HL-60/S4 treated with retinoic acid at 250 ng/mL for 4 days and 3 days (cell line): ENCODE results near the gene ATP8B4.

Experiments used
- in situ Hi-C: fragments of 300-500 bp; cut with MboI; formaldehyde crosslinking; loops from 2 replicates; pipeline ENCODE4 v1.7.0; 2022; ENCODE audit warnings: low sequenced_read_pairs

ATP8B4 gene

GRCh38 chr15:50066202-50066601 lies 52.8 kb downstream of the ATP8B4 start:
- in situ Hi-C loops: no loop called here

GRCh38 chr15:50065279-50065678 lies 53.8 kb downstream of the ATP8B4 start:
- in situ Hi-C loops: no loop called here

DNA sequence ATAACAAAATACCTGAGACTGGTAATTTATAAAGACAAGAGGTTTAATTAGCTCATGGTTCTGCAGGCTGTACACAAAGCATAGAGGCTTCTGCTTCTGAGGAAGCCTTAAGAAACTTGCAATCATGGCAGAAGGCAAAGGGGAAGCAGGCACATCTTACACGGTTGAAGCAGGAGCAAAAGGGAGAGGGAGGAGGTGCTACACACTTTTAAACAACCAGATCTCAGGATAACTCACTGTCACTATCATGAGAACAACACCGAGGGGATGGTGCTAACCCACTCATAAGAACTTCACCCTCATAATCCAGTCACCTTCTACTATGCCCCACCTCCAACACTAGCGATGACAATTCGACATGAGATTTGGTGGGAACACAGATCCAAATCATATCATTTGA lies 54.4 kb downstream of the ATP8B4 start:
- in situ Hi-C loops: no loop called here

GRCh38 chr15:50063226-50063625 lies 55.8 kb downstream of the ATP8B4 start:
- in situ Hi-C loops: no loop called here

GRCh38 chr15:50061503-50061902 lies 57.5 kb downstream of the ATP8B4 start:
- in situ Hi-C loops: no loop called here

GRCh38 chr15:50059883-50060282 lies 59.1 kb downstream of the ATP8B4 start:
- in situ Hi-C loops: no loop called here

GRCh38 chr15:50059203-50059772 lies 59.7 kb downstream of the ATP8B4 start:
- in situ Hi-C loops: no loop called here

GRCh38 chr15:50057905-50058639 lies 61.0 kb downstream of the ATP8B4 start:
- in situ Hi-C loops: no loop called here

DNA sequence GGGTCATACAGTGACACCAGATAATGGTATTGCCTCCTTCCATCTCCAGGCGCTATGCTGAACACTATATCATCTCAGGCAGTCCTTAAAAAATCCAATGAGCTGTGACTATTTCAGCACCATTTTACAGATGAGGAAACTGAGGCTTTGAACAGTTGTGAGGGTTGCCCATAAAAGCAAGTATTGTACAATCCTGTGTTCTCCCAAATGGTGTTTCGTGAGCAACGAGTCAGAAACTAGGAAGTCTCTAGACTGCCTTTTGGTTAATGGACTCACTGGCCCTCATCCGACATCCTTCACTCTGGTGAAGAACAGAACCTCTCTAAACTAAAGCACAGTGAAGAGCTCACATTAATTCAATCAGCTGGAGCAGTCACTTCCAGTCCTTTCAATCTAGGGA lies 61.8 kb downstream of the ATP8B4 start:
- in situ Hi-C loops: no loop called here

DNA sequence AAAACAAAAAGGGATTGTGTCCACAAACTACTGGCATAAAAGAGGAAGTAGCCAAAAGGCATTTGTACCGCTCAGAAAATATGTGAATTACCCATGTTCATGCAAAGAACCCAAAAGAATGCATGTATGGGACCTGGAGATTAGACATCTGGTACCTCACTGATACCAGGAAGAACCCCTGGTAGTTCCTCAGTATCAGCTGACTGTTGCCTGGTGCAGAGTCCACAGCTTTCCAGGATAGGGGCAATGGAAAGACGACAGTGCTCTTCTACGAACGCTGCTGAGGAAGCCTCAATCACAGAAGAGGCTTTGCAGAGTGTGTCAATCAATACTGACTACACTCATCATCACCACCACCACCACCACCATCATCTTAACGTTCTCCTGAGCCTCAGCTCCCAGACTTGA lies 63.3 kb downstream of the ATP8B4 start:
- in situ Hi-C loops: no loop called here

DNA sequence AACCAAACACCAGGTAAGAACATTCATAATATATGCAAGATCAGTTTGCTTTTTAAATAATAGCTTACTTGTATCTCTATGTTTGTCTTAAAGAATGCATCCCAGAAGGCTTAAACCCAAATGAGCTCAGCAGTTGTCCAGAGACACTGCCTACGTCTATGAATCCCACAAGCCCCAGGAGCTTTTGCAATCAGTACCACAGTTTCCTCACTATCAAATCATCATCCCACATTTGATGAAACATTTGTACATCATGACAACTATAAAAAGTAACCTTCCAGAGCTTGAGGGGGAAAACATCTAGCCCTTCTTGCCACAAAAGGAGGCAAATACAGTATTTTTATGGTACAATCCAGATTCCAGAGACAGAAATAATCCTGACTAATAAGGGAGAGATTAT lies 63.7 kb downstream of the ATP8B4 start:
- in situ Hi-C loops: no loop called here

DNA sequence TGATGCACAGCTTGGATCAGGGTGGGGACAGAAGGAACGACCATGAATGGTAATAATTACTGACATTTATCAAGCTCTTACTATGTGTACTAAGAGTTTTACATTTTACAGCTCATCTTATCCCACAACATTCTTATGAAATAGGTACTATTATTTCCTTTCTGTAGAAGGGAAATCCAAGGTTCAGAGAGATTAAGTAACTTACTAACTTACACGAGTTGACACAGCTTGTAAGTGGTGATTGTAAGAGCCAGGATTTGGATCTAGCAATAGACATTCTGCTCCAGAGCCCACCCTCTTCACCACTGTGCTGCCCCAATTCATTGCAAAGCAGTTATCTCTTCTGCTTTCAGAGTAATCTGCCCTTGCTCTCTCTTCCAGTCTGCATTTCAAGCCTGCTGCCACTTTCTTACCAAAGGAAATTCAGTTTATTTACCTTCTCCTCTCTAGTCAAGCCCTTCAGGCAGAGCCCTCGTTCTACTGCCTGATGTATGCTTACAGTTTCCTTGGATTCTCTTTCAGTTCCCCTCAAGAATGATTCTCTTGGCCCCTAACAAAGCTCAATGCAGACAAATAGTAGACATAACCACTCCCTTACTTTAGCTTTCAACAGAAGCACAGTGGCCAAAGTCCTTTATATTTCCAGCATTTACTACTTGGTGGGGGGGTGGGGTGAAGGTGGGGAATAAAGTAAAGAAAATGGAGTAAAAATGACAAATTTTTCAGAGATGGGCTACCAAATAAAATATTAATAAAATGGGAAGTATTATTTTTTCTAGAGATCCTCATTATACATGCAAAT lies 65.8 kb downstream of the ATP8B4 start:
- in situ Hi-C loops: no loop called here

GRCh38 chr15:50051811-50052419 lies 67.1 kb downstream of the ATP8B4 start:
- in situ Hi-C loops: no loop called here

GRCh38 chr15:50050986-50051743 lies 67.9 kb downstream of the ATP8B4 start:
- in situ Hi-C loops: no loop called here

DNA sequence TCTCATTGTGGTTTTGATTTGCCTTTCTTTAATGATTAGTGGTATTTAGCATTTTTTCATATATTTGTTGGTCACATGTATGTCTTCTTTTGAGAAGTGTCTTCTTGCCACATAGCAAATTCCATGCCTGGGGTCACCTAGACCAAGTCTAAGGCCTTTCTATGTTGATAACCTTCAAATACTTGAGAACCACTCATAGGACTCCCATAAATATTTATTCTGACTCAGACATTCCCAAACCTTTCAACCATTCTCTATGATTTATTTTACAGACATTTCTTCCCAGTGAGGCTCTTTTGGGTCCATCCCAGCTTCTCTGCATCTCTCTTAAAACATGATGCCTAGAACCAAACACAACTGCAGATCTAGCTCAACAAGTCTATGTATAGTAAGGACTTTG lies 69.2 kb downstream of the ATP8B4 start:
- in situ Hi-C loops: loop anchor here (25.0 kb wide), 1 partner anchor 813 kb away; no protein-coding TSS in a partner anchor

- in situ Hi-C loops: loop anchor here (25.0 kb wide), 1 partner anchor 810 kb away; no protein-coding TSS in a partner anchor
Measured at GRCh38 chr15:50046867-50047266, 72.2 kb downstream of the ATP8B4 start.

GRCh38 chr15:50046159-50046558 lies 72.9 kb downstream of the ATP8B4 start:
- in situ Hi-C loops: loop anchor here (25.0 kb wide), 1 partner anchor 809 kb away; no protein-coding TSS in a partner anchor

- in situ Hi-C loops: loop anchor here (25.0 kb wide), 1 partner anchor 808 kb away; no protein-coding TSS in a partner anchor
Measured at GRCh38 chr15:50044904-50045303, 74.1 kb downstream of the ATP8B4 start.

- in situ Hi-C loops: loop anchor here (25.0 kb wide), 1 partner anchor 807 kb away; no protein-coding TSS in a partner anchor
Measured at GRCh38 chr15:50044406-50044805, 74.6 kb downstream of the ATP8B4 start.

DNA sequence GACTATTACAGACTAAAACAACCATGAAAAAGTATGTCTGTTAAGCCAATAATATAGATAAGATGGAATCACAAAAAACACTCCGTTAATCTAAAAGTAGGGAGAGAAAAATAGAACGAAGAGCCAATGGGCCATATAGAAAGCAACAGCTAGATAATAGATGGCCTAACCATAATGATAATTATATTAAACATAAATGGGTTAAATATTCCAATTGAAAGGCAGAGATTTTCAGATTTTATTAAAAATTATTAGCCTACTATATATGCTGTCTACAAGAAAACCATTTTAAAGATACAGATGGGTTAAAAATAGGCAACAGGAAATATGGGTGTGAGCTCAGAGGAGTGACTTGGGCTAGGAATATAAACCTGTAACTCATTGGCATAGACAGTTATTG lies 76.3 kb downstream of the ATP8B4 start:
- in situ Hi-C loops: loop anchor here (25.0 kb wide), 1 partner anchor 805 kb away; no protein-coding TSS in a partner anchor
